ENCODE measurements around the gene CDC73. TPM values are rescaled to one million over a fixed set of nuclear protein-coding genes. Genes with fewer than 3 reads are reported as not detected.

Gene CDC73
- total RNA-seq: 25.6 TPM

DNA sequence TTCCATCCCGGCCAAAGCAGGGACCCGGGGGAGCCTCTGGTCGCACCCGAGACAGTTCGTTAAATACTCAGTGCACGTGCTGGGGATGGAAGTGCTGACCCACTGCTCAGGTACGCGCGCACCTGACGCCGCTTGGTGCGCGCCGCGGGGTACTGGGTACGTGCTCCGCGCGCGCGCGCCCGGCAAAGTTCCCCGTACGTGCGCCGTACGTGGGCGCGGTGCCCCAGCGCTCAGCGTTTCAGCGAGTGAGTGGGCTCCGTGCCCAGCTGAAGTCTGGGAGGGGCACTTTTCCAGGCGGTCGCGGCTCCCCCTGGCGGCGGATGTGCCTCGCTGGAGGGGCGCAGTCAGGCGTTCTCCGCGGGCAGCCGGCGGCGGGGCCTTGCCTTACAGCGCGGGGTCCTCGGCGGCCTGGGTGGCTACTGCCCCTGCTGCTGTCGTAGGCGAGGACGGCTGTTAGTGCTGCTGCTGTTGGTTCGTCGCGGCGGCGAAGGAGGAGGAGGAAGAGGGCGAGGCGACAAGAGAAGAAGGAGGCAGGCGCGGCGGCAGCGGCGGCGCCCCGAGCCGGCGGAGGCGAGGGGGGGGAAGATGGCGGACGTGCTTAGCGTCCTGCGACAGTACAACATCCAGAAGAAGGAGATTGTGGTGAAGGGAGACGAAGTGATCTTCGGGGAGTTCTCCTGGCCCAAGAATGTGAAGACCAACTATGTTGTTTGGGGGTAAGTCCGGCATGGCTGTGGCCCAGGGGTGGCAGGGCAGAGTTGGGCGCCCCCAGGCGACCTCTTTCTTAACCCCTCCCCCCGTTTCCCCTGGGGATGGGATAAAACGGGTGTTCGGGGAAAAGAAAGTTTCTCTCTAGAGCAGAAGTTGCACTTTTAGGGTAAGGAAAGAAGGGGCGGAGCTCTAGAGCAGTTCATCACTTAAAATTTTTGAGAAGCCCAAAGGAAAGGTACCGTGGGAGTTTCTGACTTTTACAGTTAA is at the start of gene CDC73:
Gene CDC73 (plus strand): TSS at position 416 of the 978 bp plus-strand sequence. CDS start 170 bp downstream, at position 586.
- H3K27ac ChIP-seq (ENCODE audit: low read depth, low read length): peak within 1 kb of the TSS; percentile 97
- peak within 1 kb of the TSS; percentile 94 to 97 (median 97) for H3K9ac ChIP-seq (ENCODE audit: low read depth in 1 of 3, low read length in 3 of 3)
- no peaks in the 10 kb centered on the region for H3K9me3 ChIP-seq (ENCODE audit: control insufficient read depth in 3 of 3, low read length in 3 of 3)
- H3K27me3 ChIP-seq (ENCODE audit: control insufficient read depth in 3 of 3, insufficient read depth in 3 of 3, low read length in 3 of 3): no peaks in the 10 kb centered on the region
- H3K4me1 ChIP-seq (ENCODE audit: control insufficient read depth in 3 of 3, insufficient read depth in 3 of 3, low read length in 3 of 3): peaks cover 8 to 15% (median 13%) of the 10 kb centered on the region in 3 donors
- H3K36me3 ChIP-seq (ENCODE audit: control insufficient read depth in 3 of 3, insufficient read depth in 3 of 3, low read length in 3 of 3): peaks cover 0 to 4% (median 2%) of the 10 kb centered on the region in 3 donors
- peak within 1 kb of the TSS; percentile 86 to 94 (median 93) for H3K4me3 ChIP-seq (ENCODE audit: low read length in 3 of 3)

DNA sequence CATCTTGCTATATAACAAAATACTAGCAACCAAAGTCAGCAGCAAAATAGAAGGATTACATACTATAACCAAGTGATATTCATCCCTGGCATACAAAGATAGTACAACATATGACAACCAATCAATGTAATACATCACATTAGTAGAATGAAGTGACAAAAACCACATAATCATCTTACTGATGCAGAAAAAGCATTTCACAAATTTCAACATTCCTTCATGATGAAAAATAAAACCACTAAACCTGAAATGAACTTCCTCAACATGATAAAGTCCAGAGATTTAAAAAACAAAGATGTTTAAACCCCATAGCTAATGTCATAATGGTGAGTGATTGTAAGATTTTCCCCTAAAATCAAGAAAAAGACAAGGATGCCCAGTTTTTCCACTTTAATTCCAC is 43.8 kb upstream of the CDC73 start:
- Histone ChIP-seq H3K36me3 (ENCODE audit: control insufficient read depth in 3 of 3, insufficient read depth in 3 of 3, low read length in 3 of 3) (peaks cover 6 to 36% (median 33%) of the 10 kb centered on the region in 3 donors), H3K27ac (ENCODE audit: low read depth, low read length) (no peak overlapping the region)

DNA sequence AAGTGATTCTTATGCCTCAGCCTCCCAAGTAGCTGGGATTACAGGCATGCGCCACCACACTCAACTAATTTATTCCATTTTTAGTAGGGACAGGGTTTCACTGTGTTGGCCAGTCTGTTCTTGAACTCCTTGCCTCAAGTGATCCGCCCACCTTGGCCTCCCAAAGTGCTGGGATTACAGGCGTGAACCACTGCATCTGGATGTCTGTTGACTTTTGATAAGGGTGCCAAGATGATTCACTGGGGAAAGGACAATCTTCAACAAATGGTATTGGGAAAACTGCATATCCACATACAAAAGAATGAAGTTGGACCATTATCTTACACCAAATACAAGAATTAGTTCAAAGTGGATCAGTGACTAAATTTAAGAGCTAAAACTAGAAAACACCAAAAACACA is 42.6 kb upstream of the CDC73 start:
- peaks cover 6 to 45% (median 43%) of the 10 kb centered on the region in 3 donors for H3K36me3 ChIP-seq (ENCODE audit: control insufficient read depth in 3 of 3, insufficient read depth in 3 of 3, low read length in 3 of 3)
- no peak overlapping the region for H3K9ac ChIP-seq (ENCODE audit: low read depth in 1 of 3, low read length in 3 of 3)
- no peaks in the 10 kb centered on the region for H3K27me3 ChIP-seq (ENCODE audit: control insufficient read depth in 3 of 3, insufficient read depth in 3 of 3, low read length in 3 of 3)
- no peak overlapping the region for H3K4me3 ChIP-seq (ENCODE audit: low read length in 3 of 3)
- H3K9me3 ChIP-seq (ENCODE audit: control insufficient read depth in 3 of 3, low read length in 3 of 3): peaks cover 0 to 3% (median 0%) of the 10 kb centered on the region in 3 donors
- no peak overlapping the region for H3K27ac ChIP-seq (ENCODE audit: low read depth, low read length)
- no peaks in the 10 kb centered on the region for H3K4me1 ChIP-seq (ENCODE audit: control insufficient read depth in 3 of 3, insufficient read depth in 3 of 3, low read length in 3 of 3)

More for the DNA sequence above, 43.8 kb upstream of the CDC73 start:
- Histone ChIP-seq H3K4me1 (ENCODE audit: control insufficient read depth in 3 of 3, insufficient read depth in 3 of 3, low read length in 3 of 3) (no peaks in the 10 kb centered on the region), H3K9me3 (ENCODE audit: control insufficient read depth in 3 of 3, low read length in 3 of 3) (peaks cover 0 to 3% (median 0%) of the 10 kb centered on the region in 3 donors), H3K9ac (ENCODE audit: low read depth in 1 of 3, low read length in 3 of 3) (no peak overlapping the region), H3K4me3 (ENCODE audit: low read length in 3 of 3) (no peak overlapping the region), H3K27me3 (ENCODE audit: control insufficient read depth in 3 of 3, insufficient read depth in 3 of 3, low read length in 3 of 3) (no peaks in the 10 kb centered on the region)

DNA sequence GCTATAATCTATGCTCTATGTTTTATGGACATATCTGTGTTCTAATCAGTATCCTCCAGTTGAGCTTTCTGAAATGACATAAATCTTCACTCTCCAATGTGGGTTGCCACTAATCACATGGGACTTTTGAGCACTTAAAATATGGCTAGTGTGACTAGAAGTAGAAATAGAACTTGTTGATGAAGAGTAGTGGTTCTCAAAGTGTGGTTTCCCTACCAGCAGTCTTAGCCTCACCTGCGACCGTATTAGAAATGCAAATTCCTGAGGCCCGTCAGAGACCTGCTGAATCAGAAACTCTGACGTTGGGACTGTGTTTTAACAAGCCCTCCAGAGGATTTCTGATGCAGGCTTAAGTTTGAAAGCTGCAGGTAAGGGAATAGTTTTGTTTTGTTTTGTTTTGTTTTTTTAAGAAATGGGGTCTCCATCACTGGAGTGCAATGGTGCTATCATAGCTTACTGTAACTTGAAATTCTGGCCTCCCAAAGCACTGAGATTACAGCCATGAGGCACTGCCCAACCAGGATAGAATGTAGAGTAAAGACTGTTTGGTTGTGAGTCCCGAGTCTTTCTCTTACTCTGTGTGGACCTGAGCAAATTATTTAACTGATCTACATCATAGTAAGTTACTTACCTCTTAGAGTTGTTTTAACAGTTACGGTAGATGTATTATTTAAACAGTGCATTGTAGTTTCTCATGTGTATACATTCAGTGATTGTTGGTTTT is 38.3 kb upstream of the CDC73 start:
- Histone ChIP-seq H3K27ac (ENCODE audit: low read depth, low read length) (no peak overlapping the region), H3K9ac (ENCODE audit: low read depth in 1 of 3, low read length in 3 of 3) (no peak overlapping the region), H3K27me3 (ENCODE audit: control insufficient read depth in 3 of 3, insufficient read depth in 3 of 3, low read length in 3 of 3) (no peaks in the 10 kb centered on the region), H3K4me1 (ENCODE audit: control insufficient read depth in 3 of 3, insufficient read depth in 3 of 3, low read length in 3 of 3) (no peaks in the 10 kb centered on the region), H3K9me3 (ENCODE audit: control insufficient read depth in 3 of 3, low read length in 3 of 3) (no peaks in the 10 kb centered on the region), H3K36me3 (ENCODE audit: control insufficient read depth in 3 of 3, insufficient read depth in 3 of 3, low read length in 3 of 3) (peaks cover 6 to 39% (median 35%) of the 10 kb centered on the region in 3 donors), H3K4me3 (ENCODE audit: low read length in 3 of 3) (no peak overlapping the region)

DNA sequence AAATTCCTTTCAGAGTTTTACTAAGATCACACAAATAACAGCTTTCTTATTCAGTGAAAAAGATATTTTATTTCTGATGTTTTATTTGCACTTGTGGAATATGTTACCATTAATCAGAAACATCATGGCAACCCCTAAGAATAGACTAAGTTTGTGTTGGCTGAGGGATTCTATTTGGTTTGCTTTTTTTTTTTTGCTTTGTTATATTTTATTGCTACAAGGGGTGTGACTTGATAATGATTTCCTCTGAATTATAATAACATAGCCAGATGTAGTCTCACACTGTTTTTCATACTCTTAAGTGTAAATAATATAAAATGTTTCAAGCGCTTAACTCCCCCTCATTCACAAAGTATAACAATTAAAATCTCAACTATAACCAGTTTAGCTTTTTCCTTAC is 36.6 kb upstream of the CDC73 start:
- no peak overlapping the region for H3K9ac ChIP-seq (ENCODE audit: low read depth in 1 of 3, low read length in 3 of 3)
- no peak overlapping the region for H3K4me3 ChIP-seq (ENCODE audit: low read length in 3 of 3)
- no peaks in the 10 kb centered on the region for H3K4me1 ChIP-seq (ENCODE audit: control insufficient read depth in 3 of 3, insufficient read depth in 3 of 3, low read length in 3 of 3)
- H3K27ac ChIP-seq (ENCODE audit: low read depth, low read length): no peak overlapping the region
- H3K9me3 ChIP-seq (ENCODE audit: control insufficient read depth in 3 of 3, low read length in 3 of 3): no peaks in the 10 kb centered on the region
- peaks cover 6 to 33% (median 31%) of the 10 kb centered on the region in 3 donors for H3K36me3 ChIP-seq (ENCODE audit: control insufficient read depth in 3 of 3, insufficient read depth in 3 of 3, low read length in 3 of 3)
- no peaks in the 10 kb centered on the region for H3K27me3 ChIP-seq (ENCODE audit: control insufficient read depth in 3 of 3, insufficient read depth in 3 of 3, low read length in 3 of 3)

DNA sequence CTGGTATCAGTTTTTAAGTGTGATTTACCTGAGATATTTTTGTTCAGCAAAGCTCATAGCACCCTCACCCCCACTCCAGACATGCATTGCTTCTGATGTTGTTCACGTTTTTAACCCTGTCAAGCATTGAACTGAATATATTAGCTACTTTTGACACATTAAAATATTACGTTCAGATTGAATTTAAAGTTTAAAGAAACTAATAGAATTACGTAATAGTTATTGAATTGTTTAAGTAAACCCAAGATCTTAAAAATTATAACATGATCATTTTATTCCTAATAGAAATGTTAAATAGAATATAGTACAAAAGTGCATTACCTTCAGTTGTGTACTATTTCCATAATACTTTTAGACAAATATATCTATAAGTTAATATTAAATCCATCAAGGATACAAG is 35.5 kb upstream of the CDC73 start:
- H3K9ac ChIP-seq (ENCODE audit: low read depth in 1 of 3, low read length in 3 of 3): peak overlapping the region in 1 of 3 donors; percentile 7
- peaks cover 6 to 31% (median 28%) of the 10 kb centered on the region in 3 donors for H3K36me3 ChIP-seq (ENCODE audit: control insufficient read depth in 3 of 3, insufficient read depth in 3 of 3, low read length in 3 of 3)
- H3K27me3 ChIP-seq (ENCODE audit: control insufficient read depth in 3 of 3, insufficient read depth in 3 of 3, low read length in 3 of 3): no peaks in the 10 kb centered on the region
- no peak overlapping the region for H3K27ac ChIP-seq (ENCODE audit: low read depth, low read length)
- no peaks in the 10 kb centered on the region for H3K4me1 ChIP-seq (ENCODE audit: control insufficient read depth in 3 of 3, insufficient read depth in 3 of 3, low read length in 3 of 3)
- H3K4me3 ChIP-seq (ENCODE audit: low read length in 3 of 3): no peak overlapping the region
- H3K9me3 ChIP-seq (ENCODE audit: control insufficient read depth in 3 of 3, low read length in 3 of 3): no peaks in the 10 kb centered on the region

DNA sequence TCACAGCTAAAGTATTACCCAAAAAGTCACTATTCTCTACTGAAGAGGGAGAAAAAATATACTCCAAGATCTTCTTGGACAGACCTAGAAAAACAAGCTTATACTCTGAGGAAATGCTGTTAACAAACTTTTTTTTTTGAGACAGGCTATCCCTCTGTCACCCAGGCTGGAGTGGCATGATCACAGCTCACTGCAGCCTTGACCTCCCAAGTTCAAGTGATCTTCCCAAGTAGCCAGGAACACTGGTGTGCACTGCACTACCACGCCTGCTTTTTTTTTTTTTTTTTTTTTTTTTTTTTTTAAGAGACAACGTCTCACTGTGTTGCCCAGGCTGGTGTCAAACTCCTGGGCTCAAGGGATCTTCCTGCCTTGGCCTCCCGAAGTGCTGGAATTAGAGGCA is 33.9 kb upstream of the CDC73 start:
- H3K4me3 ChIP-seq (ENCODE audit: low read length in 3 of 3): no peak overlapping the region
- H3K27me3 ChIP-seq (ENCODE audit: control insufficient read depth in 3 of 3, insufficient read depth in 3 of 3, low read length in 3 of 3): no peaks in the 10 kb centered on the region
- no peaks in the 10 kb centered on the region for H3K4me1 ChIP-seq (ENCODE audit: control insufficient read depth in 3 of 3, insufficient read depth in 3 of 3, low read length in 3 of 3)
- no peaks in the 10 kb centered on the region for H3K9me3 ChIP-seq (ENCODE audit: control insufficient read depth in 3 of 3, low read length in 3 of 3)
- peaks cover under 1 to 26% (median 18%) of the 10 kb centered on the region in 3 donors for H3K36me3 ChIP-seq (ENCODE audit: control insufficient read depth in 3 of 3, insufficient read depth in 3 of 3, low read length in 3 of 3)
- no peak overlapping the region for H3K9ac ChIP-seq (ENCODE audit: low read depth in 1 of 3, low read length in 3 of 3)
- no peak overlapping the region for H3K27ac ChIP-seq (ENCODE audit: low read depth, low read length)

DNA sequence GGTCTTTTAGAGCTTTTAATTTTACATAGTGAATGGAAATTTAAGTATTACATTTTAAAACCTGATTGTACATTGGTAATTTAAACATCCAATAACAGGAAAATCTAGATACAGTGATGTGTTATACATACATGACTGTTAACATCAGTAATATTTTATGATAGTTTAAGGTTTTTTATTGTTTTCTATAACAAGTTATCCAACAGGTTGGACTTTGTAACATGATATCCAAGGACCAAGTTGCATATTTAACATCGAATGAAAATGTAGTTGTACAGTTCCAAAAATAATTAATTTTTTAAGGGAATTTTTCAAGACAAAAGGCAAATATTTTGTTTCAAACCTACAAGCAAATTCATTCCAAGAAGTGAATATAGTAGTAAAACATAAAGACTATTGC is 31.0 kb upstream of the CDC73 start:
- Histone ChIP-seq H3K4me3 (ENCODE audit: low read length in 3 of 3) (no peak overlapping the region), H3K4me1 (ENCODE audit: control insufficient read depth in 3 of 3, insufficient read depth in 3 of 3, low read length in 3 of 3) (no peaks in the 10 kb centered on the region), H3K36me3 (ENCODE audit: control insufficient read depth in 3 of 3, insufficient read depth in 3 of 3, low read length in 3 of 3) (peaks cover 0 to 16% (median 3%) of the 10 kb centered on the region in 3 donors), H3K9ac (ENCODE audit: low read depth in 1 of 3, low read length in 3 of 3) (no peak overlapping the region), H3K9me3 (ENCODE audit: control insufficient read depth in 3 of 3, low read length in 3 of 3) (no peaks in the 10 kb centered on the region), H3K27me3 (ENCODE audit: control insufficient read depth in 3 of 3, insufficient read depth in 3 of 3, low read length in 3 of 3) (no peaks in the 10 kb centered on the region), H3K27ac (ENCODE audit: low read depth, low read length) (no peak overlapping the region)

DNA sequence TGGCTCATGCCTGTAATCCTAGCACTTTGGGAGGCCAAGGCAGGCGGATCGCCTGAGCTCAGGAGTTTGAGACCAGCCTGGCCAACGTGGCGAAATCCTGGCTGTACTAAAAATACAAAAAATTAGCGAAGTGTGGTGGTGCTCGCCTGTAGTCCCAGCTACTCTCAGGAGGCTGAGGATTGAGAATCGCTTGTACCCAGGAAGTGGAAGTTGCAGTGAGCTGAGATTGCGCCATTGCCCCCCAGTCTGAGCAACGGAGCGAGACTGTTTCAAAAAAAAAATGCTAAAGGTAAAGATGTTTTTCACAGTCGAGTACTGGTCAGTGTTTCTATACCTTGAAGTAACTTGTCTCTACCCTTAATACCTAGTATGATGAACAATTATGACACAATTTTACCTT is 27.7 kb upstream of the CDC73 start:
- Histone ChIP-seq H3K9ac (ENCODE audit: low read depth in 1 of 3, low read length in 3 of 3) (no peak overlapping the region), H3K36me3 (ENCODE audit: control insufficient read depth in 3 of 3, insufficient read depth in 3 of 3, low read length in 3 of 3) (peaks cover 0 to 27% (median 13%) of the 10 kb centered on the region in 3 donors), H3K27ac (ENCODE audit: low read depth, low read length) (no peak overlapping the region), H3K4me1 (ENCODE audit: control insufficient read depth in 3 of 3, insufficient read depth in 3 of 3, low read length in 3 of 3) (no peaks in the 10 kb centered on the region), H3K27me3 (ENCODE audit: control insufficient read depth in 3 of 3, insufficient read depth in 3 of 3, low read length in 3 of 3) (no peaks in the 10 kb centered on the region), H3K4me3 (ENCODE audit: low read length in 3 of 3) (no peak overlapping the region), H3K9me3 (ENCODE audit: control insufficient read depth in 3 of 3, low read length in 3 of 3) (no peaks in the 10 kb centered on the region)

Data from skeletal muscle tissue (tissue), 4 donors.